22Rv1 (cell line): Measurements from ENCODE around the gene CAPN13.

Source experiments
- ZFX ChIP-seq: fragments of 450-650 bp; IDR thresholded peaks from 2 replicates; pipeline ENCODE4 v1.6.1; 2017; ENCODE audit warnings: antibody characterized with exemption, borderline replicate concordance
- TF ChIP-seq, protein P1 (sequence below): fragments of 450-650 bp; IDR thresholded peaks from 2 replicates; pipeline ENCODE4 v1.5.1; 2017; ENCODE audit warnings: mild to moderate bottlenecking

DNA sequence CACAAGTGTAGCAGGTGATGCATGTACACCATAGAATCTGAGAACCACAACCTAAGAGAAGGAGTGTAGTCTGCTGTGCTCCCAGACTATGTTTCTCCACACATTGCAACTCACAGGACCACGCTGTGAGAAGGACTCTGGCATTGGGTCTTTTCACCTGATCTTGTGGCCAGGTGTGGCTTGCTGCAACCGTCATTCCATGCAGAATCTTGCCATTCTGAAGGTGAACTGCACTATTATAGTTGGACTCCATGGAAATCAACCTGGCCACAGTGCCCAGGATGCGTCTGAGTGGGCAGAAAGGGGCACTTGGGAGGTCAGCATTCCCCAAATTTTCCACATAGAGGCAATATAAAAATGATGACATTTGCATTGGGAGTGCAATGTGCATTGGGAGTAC, 122.2 kb downstream of the CAPN13 start:
- TF ChIP-seq, protein P1, sequence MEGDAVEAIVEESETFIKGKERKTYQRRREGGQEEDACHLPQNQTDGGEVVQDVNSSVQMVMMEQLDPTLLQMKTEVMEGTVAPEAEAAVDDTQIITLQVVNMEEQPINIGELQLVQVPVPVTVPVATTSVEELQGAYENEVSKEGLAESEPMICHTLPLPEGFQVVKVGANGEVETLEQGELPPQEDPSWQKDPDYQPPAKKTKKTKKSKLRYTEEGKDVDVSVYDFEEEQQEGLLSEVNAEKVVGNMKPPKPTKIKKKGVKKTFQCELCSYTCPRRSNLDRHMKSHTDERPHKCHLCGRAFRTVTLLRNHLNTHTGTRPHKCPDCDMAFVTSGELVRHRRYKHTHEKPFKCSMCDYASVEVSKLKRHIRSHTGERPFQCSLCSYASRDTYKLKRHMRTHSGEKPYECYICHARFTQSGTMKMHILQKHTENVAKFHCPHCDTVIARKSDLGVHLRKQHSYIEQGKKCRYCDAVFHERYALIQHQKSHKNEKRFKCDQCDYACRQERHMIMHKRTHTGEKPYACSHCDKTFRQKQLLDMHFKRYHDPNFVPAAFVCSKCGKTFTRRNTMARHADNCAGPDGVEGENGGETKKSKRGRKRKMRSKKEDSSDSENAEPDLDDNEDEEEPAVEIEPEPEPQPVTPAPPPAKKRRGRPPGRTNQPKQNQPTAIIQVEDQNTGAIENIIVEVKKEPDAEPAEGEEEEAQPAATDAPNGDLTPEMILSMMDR: no peak
- TF ChIP-seq ZFX: no peak
